IPS-20b (cell line): ENCODE results near the gene EIPR1.

Source experiments
- H3K27ac ChIP-seq: one replicate; pipeline ENCODE4 v1.5.1; 2013; ENCODE audit warnings: low read length
- H3K27me3 ChIP-seq: 2 replicates; pipeline ENCODE4 v1.6.1; 2013; ENCODE audit warnings: mild to moderate bottlenecking, low read length, inconsistent platforms; ENCODE audit not compliant: insufficient read depth
- H3K36me3 ChIP-seq: 2 replicates; pipeline ENCODE4 v1.6.1; 2013; ENCODE audit warnings: low read depth, mild to moderate bottlenecking, inconsistent platforms, low read length, moderate library complexity; ENCODE audit not compliant: insufficient read depth
- H3K4me1 ChIP-seq: 2 replicates; pipeline ENCODE4 v1.6.1; 2013; ENCODE audit warnings: mild to moderate bottlenecking, control low read depth, inconsistent platforms, low read length, moderate library complexity; ENCODE audit not compliant: insufficient read depth
- H3K4me3 ChIP-seq: 2 replicates; pipeline ENCODE4 v1.5.1; 2013; ENCODE audit warnings: mild to moderate bottlenecking, low read length, inconsistent platforms
- H3K9ac ChIP-seq: 2 replicates; pipeline ENCODE4 v1.6.1; 2013; ENCODE audit warnings: low read depth, mild to moderate bottlenecking, inconsistent platforms, low read length, moderate library complexity
- H3K9me3 ChIP-seq: 2 replicates; pipeline ENCODE4 v1.6.1; 2013; ENCODE audit warnings: mild to moderate bottlenecking, low read depth, low read length, inconsistent platforms; ENCODE audit not compliant: insufficient read depth

EIPR1 gene

DNA sequence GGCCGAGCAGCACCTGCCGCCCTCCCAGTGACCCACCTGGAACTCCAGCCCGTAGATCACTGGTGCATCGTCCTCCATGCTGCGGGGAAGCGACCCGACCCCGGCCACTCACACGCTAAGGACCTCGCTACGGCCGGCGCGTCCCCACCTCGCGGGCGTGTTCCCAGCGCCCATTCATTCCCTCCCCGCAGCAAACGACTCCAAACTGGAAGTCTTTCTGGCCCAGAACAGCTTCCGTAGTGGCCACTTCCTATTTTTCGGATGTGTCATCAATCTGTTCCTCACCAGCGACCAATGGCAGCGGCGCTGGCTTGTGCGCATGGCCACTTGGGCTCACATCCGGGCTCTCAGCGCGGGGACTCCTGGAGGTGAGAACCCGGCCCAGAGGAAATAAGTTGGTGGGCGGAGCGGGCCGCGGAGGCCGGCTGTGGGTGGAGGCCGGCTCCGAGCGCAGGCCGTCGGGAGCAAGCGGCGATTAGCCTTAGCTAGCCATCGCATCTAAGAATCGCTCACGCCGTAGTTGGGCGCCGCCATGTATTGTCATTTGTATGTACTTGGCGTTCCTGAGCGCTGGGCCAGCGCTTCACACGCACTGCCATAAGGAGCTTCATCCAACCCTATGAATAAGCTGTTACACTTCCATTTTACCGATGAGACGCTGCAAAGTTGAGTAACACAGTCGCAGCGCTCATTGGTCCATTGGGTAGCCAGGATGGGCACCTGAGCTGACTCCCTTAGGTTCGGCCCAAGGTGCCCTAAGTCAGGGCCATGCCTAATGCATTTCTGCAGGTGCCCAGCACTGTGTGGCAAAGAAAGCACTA lies at the start of gene EIPR1:
Gene EIPR1 (minus strand): TSS at position 207 of the 821 bp plus-strand sequence. CDS start 129 bp downstream, at position 78.
- H3K27ac ChIP-seq, result peak within 1 kb of the TSS; percentile 83
- no peaks in the 10 kb centered on the region for H3K27me3 ChIP-seq
- H3K9ac ChIP-seq, result peak within 1 kb of the TSS; percentile 93
- H3K4me1 ChIP-seq, result peaks cover 16% of the 10 kb centered on the region
- peaks cover 18% of the 10 kb centered on the region; the same call in 1 of the 2 replicates for H3K36me3 ChIP-seq
- H3K9me3 ChIP-seq, result no peaks in the 10 kb centered on the region
- peak within 1 kb of the TSS; percentile 99 for H3K4me3 ChIP-seq

- H3K36me3 ChIP-seq, result peaks cover 65% of the 10 kb centered on the region
- H3K27ac ChIP-seq, result no peak overlapping the region
- no peaks in the 10 kb centered on the region for H3K9me3 ChIP-seq
- H3K27me3 ChIP-seq, result no peaks in the 10 kb centered on the region
- H3K9ac ChIP-seq, result no peak overlapping the region
- no peak overlapping the region for H3K4me3 ChIP-seq
- H3K4me1 ChIP-seq, result no peaks in the 10 kb centered on the region
Observed at GRCh38 chr2:3427272-3427671, 49.7 kb upstream of the EIPR1 start.

DNA sequence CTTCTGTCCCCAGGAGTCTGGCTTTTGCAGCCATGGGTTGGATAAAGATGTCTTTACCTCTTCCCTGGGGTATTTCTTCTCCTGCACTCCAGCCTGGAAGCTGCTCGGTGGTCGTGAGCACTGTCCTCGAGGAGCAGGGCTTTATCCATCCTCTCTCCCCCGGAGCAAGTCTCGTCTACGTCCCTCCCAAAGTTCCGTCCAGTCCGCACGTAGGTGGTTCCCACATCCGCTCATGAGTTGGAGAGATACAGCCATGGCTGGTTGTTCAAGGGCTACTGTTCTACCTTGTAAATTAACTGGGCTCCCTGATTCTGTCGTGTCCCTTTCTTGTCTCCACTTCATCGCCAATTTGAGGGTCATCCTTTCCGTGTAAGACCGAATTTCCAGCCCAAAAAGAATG lies 49.0 kb upstream of the EIPR1 start:
- Histone ChIP-seq H3K36me3 (peaks cover 65% of the 10 kb centered on the region), H3K9ac (no peak overlapping the region), H3K9me3 (no peaks in the 10 kb centered on the region), H3K27me3 (no peaks in the 10 kb centered on the region), H3K4me3 (no peak overlapping the region), H3K4me1 (no peaks in the 10 kb centered on the region), H3K27ac (no peak overlapping the region)

- Histone ChIP-seq H3K27me3 (no peaks in the 10 kb centered on the region), H3K9me3 (no peaks in the 10 kb centered on the region), H3K4me1 (no peaks in the 10 kb centered on the region), H3K9ac (no peak overlapping the region), H3K36me3 (peaks cover 60% of the 10 kb centered on the region), H3K4me3 (no peak overlapping the region), H3K27ac (no peak overlapping the region)
Observed at GRCh38 chr2:3424171-3424795, 46.7 kb upstream of the EIPR1 start.

DNA sequence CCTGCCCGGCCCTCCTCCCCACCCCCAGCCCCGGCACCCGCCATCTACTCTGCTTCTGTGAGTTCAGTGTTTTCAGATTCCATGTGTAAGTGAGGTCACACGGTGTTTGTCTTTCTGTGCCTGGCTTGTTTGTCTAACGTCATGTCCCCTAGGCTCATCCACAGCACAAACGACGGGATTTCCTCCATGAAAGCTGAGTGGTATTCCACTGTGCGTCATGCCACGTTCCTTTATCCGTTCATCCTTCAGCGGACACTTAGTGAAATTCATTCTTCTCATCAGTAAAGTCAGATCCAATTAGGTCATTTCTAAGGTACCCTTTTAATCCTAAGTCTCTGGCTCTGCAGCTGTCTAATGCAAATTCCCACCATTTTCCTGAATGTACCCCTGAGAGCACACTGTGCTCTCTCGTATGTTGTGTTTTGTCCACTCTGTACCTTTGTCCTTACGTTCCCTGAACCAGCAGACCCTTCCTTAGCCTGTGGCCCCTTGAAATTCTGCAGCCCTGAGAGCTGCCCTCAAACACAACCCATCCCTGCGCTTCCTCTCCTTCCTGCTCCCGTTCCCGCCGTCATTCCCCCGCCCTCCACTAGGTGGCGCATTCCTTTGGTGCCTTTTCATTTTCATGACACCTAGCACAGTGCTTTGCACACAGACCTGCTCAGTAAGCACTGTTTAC lies 46.0 kb upstream of the EIPR1 start:
- no peak overlapping the region for H3K27ac ChIP-seq
- H3K27me3 ChIP-seq, result no peaks in the 10 kb centered on the region
- H3K9me3 ChIP-seq, result no peaks in the 10 kb centered on the region
- no peak overlapping the region for H3K4me3 ChIP-seq
- H3K36me3 ChIP-seq, result peaks cover 59% of the 10 kb centered on the region
- H3K9ac ChIP-seq, result no peak overlapping the region
- no peaks in the 10 kb centered on the region for H3K4me1 ChIP-seq

- Histone ChIP-seq H3K4me3 (no peak overlapping the region), H3K9me3 (no peaks in the 10 kb centered on the region), H3K27ac (no peak overlapping the region), H3K36me3 (peaks cover 64% of the 10 kb centered on the region), H3K9ac (no peak overlapping the region), H3K4me1 (no peaks in the 10 kb centered on the region), H3K27me3 (no peaks in the 10 kb centered on the region)
Observed at GRCh38 chr2:3422161-3422779, 44.7 kb upstream of the EIPR1 start.

- peaks cover 57% of the 10 kb centered on the region for H3K36me3 ChIP-seq
- no peaks in the 10 kb centered on the region for H3K4me1 ChIP-seq
- H3K9me3 ChIP-seq, result no peaks in the 10 kb centered on the region
Observed at GRCh38 chr2:3421580-3421979, 44.0 kb upstream of the EIPR1 start.

GRCh38 chr2:3420769-3421397 lies 43.3 kb upstream of the EIPR1 start:
- Histone ChIP-seq H3K27me3 (no peaks in the 10 kb centered on the region), H3K9ac (no peak overlapping the region), H3K36me3 (peaks cover 50% of the 10 kb centered on the region), H3K4me3 (no peak overlapping the region), H3K9me3 (no peaks in the 10 kb centered on the region), H3K27ac (no peak overlapping the region), H3K4me1 (no peaks in the 10 kb centered on the region)

More at GRCh38 chr2:3421580-3421979, 44.0 kb upstream of the EIPR1 start:
- Histone ChIP-seq H3K27me3 (no peaks in the 10 kb centered on the region), H3K4me3 (no peak overlapping the region), H3K9ac (no peak overlapping the region), H3K27ac (no peak overlapping the region)

DNA sequence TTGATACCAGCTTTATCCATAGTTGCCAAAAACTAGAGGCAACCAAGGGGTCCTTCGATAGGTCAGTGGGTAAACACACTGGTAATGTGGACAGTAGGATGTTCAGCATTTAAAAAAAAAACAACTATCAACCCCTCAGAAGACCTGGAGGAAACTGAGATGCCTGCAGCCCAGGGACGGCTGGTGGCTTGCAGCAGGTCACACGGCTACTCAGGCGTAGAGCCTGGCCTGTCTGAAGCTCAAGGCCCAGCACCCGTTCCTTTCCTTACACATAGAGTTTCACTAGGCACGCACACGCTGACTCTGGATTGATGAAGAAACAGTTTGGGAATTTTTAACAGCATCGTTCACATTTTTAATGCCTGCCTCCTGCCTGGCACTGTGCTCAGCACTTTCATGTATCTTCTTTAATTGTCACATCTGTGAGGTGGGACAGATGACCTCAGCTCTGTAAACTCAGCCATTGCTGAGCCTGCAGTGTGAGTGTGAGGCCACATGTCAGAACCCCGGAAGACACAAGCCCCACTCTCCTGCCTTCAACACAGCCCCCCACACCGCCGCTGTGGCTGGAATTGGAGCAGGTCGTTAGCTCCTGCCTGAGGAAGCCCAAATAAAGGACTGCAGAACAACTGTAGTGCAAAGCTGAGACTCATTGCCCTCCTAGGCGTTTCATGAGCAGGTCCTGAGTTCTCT lies 42.6 kb upstream of the EIPR1 start:
- H3K9me3 ChIP-seq, result no peaks in the 10 kb centered on the region
- H3K4me3 ChIP-seq, result no peak overlapping the region
- no peaks in the 10 kb centered on the region for H3K27me3 ChIP-seq
- H3K27ac ChIP-seq, result no peak overlapping the region
- no peaks in the 10 kb centered on the region for H3K4me1 ChIP-seq
- H3K9ac ChIP-seq, result no peak overlapping the region
- peaks cover 43% of the 10 kb centered on the region for H3K36me3 ChIP-seq

DNA sequence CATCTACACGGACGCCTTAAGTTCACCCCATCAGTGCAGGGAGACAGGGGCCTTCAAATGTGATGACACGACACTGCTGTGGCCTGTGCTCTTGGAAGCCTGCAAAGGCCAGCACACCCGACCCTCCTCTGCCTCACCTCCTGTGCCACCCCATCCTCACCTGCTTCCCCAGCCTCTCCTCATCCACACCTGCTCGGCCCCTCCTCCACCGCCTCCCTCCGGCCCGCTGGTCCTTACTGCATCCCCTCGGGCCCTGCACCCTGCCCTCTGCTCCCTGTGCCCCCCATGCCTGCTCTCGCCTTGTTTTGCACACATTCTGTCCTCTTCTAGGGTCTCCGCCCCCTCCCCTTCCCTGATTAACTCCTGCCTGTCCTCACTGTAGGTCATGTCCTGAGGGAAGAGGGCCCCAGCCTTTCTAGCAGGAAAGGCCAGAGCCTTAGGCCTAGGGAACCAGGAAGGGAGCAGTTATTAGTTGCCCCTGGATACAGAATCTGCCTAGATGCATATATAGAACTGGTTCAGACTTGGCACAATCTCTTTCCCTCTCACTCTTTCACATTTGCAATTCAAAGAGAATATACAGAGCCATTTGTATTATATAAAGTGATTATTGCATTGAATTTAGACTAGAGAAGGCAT lies 41.3 kb upstream of the EIPR1 start:
- peaks cover 37% of the 10 kb centered on the region; the same call in 1 of the 2 replicates for H3K36me3 ChIP-seq
- H3K27ac ChIP-seq, result no peak overlapping the region
- no peaks in the 10 kb centered on the region for H3K27me3 ChIP-seq
- H3K9ac ChIP-seq, result no peak overlapping the region
- H3K4me3 ChIP-seq, result no peak overlapping the region
- no peaks in the 10 kb centered on the region for H3K9me3 ChIP-seq
- no peaks in the 10 kb centered on the region for H3K4me1 ChIP-seq
